Activated CD4-positive, alpha-beta T cell treated with anti-CD3 and anti-CD28 coated beads, Interleukin-2, amount 10 ng/mL, durations not matched to agents 7 days and 5 days (primary cell): ENCODE results near the gene BAAT. TPM values are rescaled to one million over a fixed set of nuclear protein-coding genes. Genes with fewer than 3 reads are reported as not detected.
A peak's percentile ranks its signal among the peaks of the same experiment; 100 is the strongest.

ENCODE experiments used
- CTCF ChIA-PET: fragments of 350-600 bp; sonication (Branson Sonifier 250); formaldehyde crosslinking; loops from one replicate; lab custom pipeline; 2021; ENCODE audit warnings: antibody characterized with exemption; lab: Charles Lee
- POLR2A ChIA-PET: fragments of 350-600 bp; sonication (Branson Sonifier 250); formaldehyde crosslinking; loops from one replicate; lab custom pipeline; 2021; ENCODE audit warnings: antibody characterized with exemption; lab: Charles Lee
- DNase-seq: peaks from one replicate; pipeline ENCODE4 v3.0.0-alpha.2; 2020
- H3K27ac Mint-ChIP-seq: one replicate; pipeline ENCODE4 v1.8.0; 2021; ENCODE audit warnings: mild to moderate bottlenecking, moderate library complexity, mixed read lengths
- H3K27me3 Mint-ChIP-seq: one replicate; pipeline ENCODE4 v1.8.0; 2021; ENCODE audit warnings: mixed read lengths
- H3K36me3 Mint-ChIP-seq: one replicate; pipeline ENCODE4 v1.8.0; 2021; ENCODE audit warnings: low read depth, mixed read lengths
- H3K4me1 Mint-ChIP-seq: one replicate; pipeline ENCODE4 v1.8.0; 2021; ENCODE audit warnings: mixed read lengths
- H3K4me3 Mint-ChIP-seq: one replicate; pipeline ENCODE4 v1.8.0; 2021; ENCODE audit warnings: mild to moderate bottlenecking, moderate library complexity, mixed read lengths
- H3K9me3 Mint-ChIP-seq: one replicate; pipeline ENCODE4 v1.8.0; 2021; ENCODE audit warnings: mixed read lengths
- total RNA-seq, 2 experiments: library from RNA; stranded (reverse); gene quantifications; one replicate each; pipeline ENCODE4 v1.2.3, GENCODE V29; 2021

The BAAT gene
- total RNA-seq, 2 experiments from 2014 or later: 0.07 TPM; not detected in 1

- no peak overlapping the region for H3K4me3 Mint-ChIP-seq
Observed at GRCh38 chr9:101394687-101395086, 9.9 kb upstream of the BAAT start.

GRCh38 chr9:101393135-101393534 lies 8.3 kb upstream of the BAAT start:
- Mint-ChIP-seq H3K9me3 (peaks cover 25% of the 10 kb centered on the region), H3K27me3 (no peaks in the 10 kb centered on the region), H3K27ac (no peak overlapping the region), H3K36me3 (peaks cover 74% of the 10 kb centered on the region), H3K4me3 (no peak overlapping the region), H3K4me1 (peaks cover 42% of the 10 kb centered on the region)
- no peak for DNase-seq
- CTCF ChIA-PET: interaction anchor here (1.0 kb wide), 1 partner anchor 137 kb away, joined by 3 read pairs; no protein-coding TSS in a partner anchor
- POLR2A ChIA-PET: no interaction called here

More at GRCh38 chr9:101394687-101395086, 9.9 kb upstream of the BAAT start:
- no peaks in the 10 kb centered on the region for H3K27me3 Mint-ChIP-seq
- DNase-seq: no peak
- peaks cover 42% of the 10 kb centered on the region for H3K4me1 Mint-ChIP-seq
- H3K27ac Mint-ChIP-seq: no peak overlapping the region
- POLR2A ChIA-PET: no interaction called here
- CTCF ChIA-PET: no interaction called here
- peaks cover 25% of the 10 kb centered on the region for H3K9me3 Mint-ChIP-seq
- H3K36me3 Mint-ChIP-seq: peaks cover 66% of the 10 kb centered on the region

- Mint-ChIP-seq H3K36me3 (peaks cover 60% of the 10 kb centered on the region), H3K4me3 (no peak overlapping the region), H3K27me3 (no peaks in the 10 kb centered on the region), H3K27ac (no peak overlapping the region), H3K4me1 (peaks cover 17% of the 10 kb centered on the region), H3K9me3 (peaks cover 27% of the 10 kb centered on the region)
- POLR2A ChIA-PET: no interaction called here
- no peak for DNase-seq
- CTCF ChIA-PET: interaction anchor here (0.9 kb wide), 1 partner anchor 18 kb away, joined by 4 read pairs; no protein-coding TSS in a partner anchor
Observed at GRCh38 chr9:101388507-101388993, 3.7 kb upstream of the BAAT start.

GRCh38 chr9:101387871-101388506 lies 3.2 kb upstream of the BAAT start:
- Mint-ChIP-seq H3K27me3 (no peaks in the 10 kb centered on the region), H3K4me1 (peaks cover 17% of the 10 kb centered on the region), H3K36me3 (peaks cover 56% of the 10 kb centered on the region), H3K4me3 (no peak overlapping the region), H3K9me3 (peaks cover 25% of the 10 kb centered on the region), H3K27ac (no peak overlapping the region)
- CTCF ChIA-PET: no interaction called here
- peak; percentile 16 for DNase-seq
- POLR2A ChIA-PET: no interaction called here

- no peak overlapping the region for H3K27ac Mint-ChIP-seq
- DNase-seq: no peak
- no peak overlapping the region for H3K4me3 Mint-ChIP-seq
- ChIA-PET CTCF (no interaction called here), POLR2A (no interaction called here)
- H3K4me1 Mint-ChIP-seq: peaks cover 4% of the 10 kb centered on the region
- peaks cover 21% of the 10 kb centered on the region for H3K36me3 Mint-ChIP-seq
- H3K27me3 Mint-ChIP-seq: peaks cover 6% of the 10 kb centered on the region
- peaks cover 14% of the 10 kb centered on the region for H3K9me3 Mint-ChIP-seq
Observed at GRCh38 chr9:101383361-101383760, 1.4 kb downstream of the BAAT start.

- ChIA-PET POLR2A (no interaction called here), CTCF (interaction anchor here (1.5 kb wide), 1 partner anchor 12 kb away, joined by 3 read pairs; no protein-coding TSS in a partner anchor)
Observed at GRCh38 chr9:101381833-101382342, 2.9 kb downstream of the BAAT start.

GRCh38 chr9:101381118-101381517 lies 3.7 kb downstream of the BAAT start:
- no peak for DNase-seq
- CTCF ChIA-PET: interaction anchor here (1.5 kb wide), 1 partner anchor 11 kb away, joined by 3 read pairs; no protein-coding TSS in a partner anchor
- peaks cover 8% of the 10 kb centered on the region for H3K27me3 Mint-ChIP-seq
- peaks cover 13% of the 10 kb centered on the region for H3K9me3 Mint-ChIP-seq
- H3K27ac Mint-ChIP-seq: no peak overlapping the region
- peaks cover 12% of the 10 kb centered on the region for H3K36me3 Mint-ChIP-seq
- H3K4me1 Mint-ChIP-seq: no peaks in the 10 kb centered on the region
- no peak overlapping the region for H3K4me3 Mint-ChIP-seq
- POLR2A ChIA-PET: no interaction called here

More at GRCh38 chr9:101381833-101382342, 2.9 kb downstream of the BAAT start:
- H3K27me3 Mint-ChIP-seq: peaks cover 8% of the 10 kb centered on the region
- no peaks in the 10 kb centered on the region for H3K4me1 Mint-ChIP-seq
- no peak overlapping the region for H3K4me3 Mint-ChIP-seq
- no peak overlapping the region for H3K27ac Mint-ChIP-seq
- no peak for DNase-seq
- peaks cover 14% of the 10 kb centered on the region for H3K36me3 Mint-ChIP-seq
- peaks cover 14% of the 10 kb centered on the region for H3K9me3 Mint-ChIP-seq

GRCh38 chr9:101380295-101380694 lies 4.5 kb downstream of the BAAT start:
- CTCF ChIA-PET: no interaction called here

GRCh38 chr9:101376111-101376848 lies 8.5 kb downstream of the BAAT start:
- Mint-ChIP-seq H3K4me3 (no peak overlapping the region), H3K36me3 (no peaks in the 10 kb centered on the region), H3K27ac (no peak overlapping the region), H3K9me3 (peaks cover 2% of the 10 kb centered on the region), H3K27me3 (peaks cover 8% of the 10 kb centered on the region), H3K4me1 (no peaks in the 10 kb centered on the region)
- ChIA-PET POLR2A (no interaction called here), CTCF (no interaction called here)
- no peak for DNase-seq

More at GRCh38 chr9:101380295-101380694, 4.5 kb downstream of the BAAT start:
- POLR2A ChIA-PET: no interaction called here
- H3K4me3 Mint-ChIP-seq: no peak overlapping the region
- H3K4me1 Mint-ChIP-seq: no peaks in the 10 kb centered on the region
- peaks cover 8% of the 10 kb centered on the region for H3K9me3 Mint-ChIP-seq
- DNase-seq: no peak
- peaks cover 8% of the 10 kb centered on the region for H3K27me3 Mint-ChIP-seq
- H3K27ac Mint-ChIP-seq: no peak overlapping the region
- H3K36me3 Mint-ChIP-seq: peaks cover 7% of the 10 kb centered on the region

- H3K4me3 Mint-ChIP-seq: no peak overlapping the region
- no peaks in the 10 kb centered on the region for H3K4me1 Mint-ChIP-seq
- peaks cover 8% of the 10 kb centered on the region for H3K27me3 Mint-ChIP-seq
- ChIA-PET CTCF (no interaction called here), POLR2A (no interaction called here)
- H3K36me3 Mint-ChIP-seq: no peaks in the 10 kb centered on the region
- DNase-seq: no peak
- H3K27ac Mint-ChIP-seq: no peak overlapping the region
- H3K9me3 Mint-ChIP-seq: peaks cover 2% of the 10 kb centered on the region
Observed at GRCh38 chr9:101375546-101375945, 9.3 kb downstream of the BAAT start.

- no peaks in the 10 kb centered on the region for H3K27me3 Mint-ChIP-seq
- no peak for DNase-seq
- no peaks in the 10 kb centered on the region for H3K36me3 Mint-ChIP-seq
- ChIA-PET POLR2A (interaction anchor here (0.6 kb wide), 1 partner anchor 190 kb away, joined by 11 read pairs; no protein-coding TSS in a partner anchor), CTCF (no interaction called here)
- H3K27ac Mint-ChIP-seq: no peak overlapping the region
- no peaks in the 10 kb centered on the region for H3K9me3 Mint-ChIP-seq
- H3K4me3 Mint-ChIP-seq: no peak overlapping the region
- H3K4me1 Mint-ChIP-seq: no peaks in the 10 kb centered on the region
Observed at GRCh38 chr9:101372327-101373118, 12.3 kb downstream of the BAAT start.

- DNase-seq: no peak
- H3K9me3 Mint-ChIP-seq: no peaks in the 10 kb centered on the region
- no peak overlapping the region for H3K27ac Mint-ChIP-seq
- H3K36me3 Mint-ChIP-seq: no peaks in the 10 kb centered on the region
- CTCF ChIA-PET: no interaction called here
- no peak overlapping the region for H3K4me3 Mint-ChIP-seq
- no peaks in the 10 kb centered on the region for H3K4me1 Mint-ChIP-seq
- H3K27me3 Mint-ChIP-seq: no peaks in the 10 kb centered on the region
- POLR2A ChIA-PET: interaction anchor here (0.6 kb wide), 1 partner anchor 189 kb away, joined by 11 read pairs; no protein-coding TSS in a partner anchor
Observed at GRCh38 chr9:101371813-101372212, 13.0 kb downstream of the BAAT start.
